GM13976 (cell line): Measurements from ENCODE around the gene TULP1.
"Not testable (repeated sequence)": the region's sequence is repeated elsewhere in the genome, so short reads cannot be mapped to it uniquely, and the experiment has no call there.

Source experiments
- DNase-seq: peaks from one replicate; pipeline ENCODE4 v3.0.0; 2012; ENCODE audit warnings: low spot score
- in situ Hi-C: fragments of 300-500 bp; cut with MboI; formaldehyde crosslinking; loops from one replicate; pipeline ENCODE4 v1.12.0; 2022; ENCODE audit warnings: low sequenced_read_pairs, mixed read lengths, inconsistent platforms; ENCODE audit not compliant: unreplicated experiment
- TF ChIP-seq, protein P1 (sequence below): IDR thresholded peaks from 2 replicates; pipeline ENCODE4 v1.5.1; 2012; ENCODE audit warnings: borderline replicate concordance, mild to moderate bottlenecking; ENCODE audit not compliant: insufficient read depth; ENCODE audit errors: extremely low read depth, missing control alignments, control extremely low read depth

Gene TULP1

GRCh38 chr6:35521235-35521634 is 8.5 kb upstream of the TULP1 start:
- in situ Hi-C loops, result no loop called here
- TF ChIP-seq, protein P1, sequence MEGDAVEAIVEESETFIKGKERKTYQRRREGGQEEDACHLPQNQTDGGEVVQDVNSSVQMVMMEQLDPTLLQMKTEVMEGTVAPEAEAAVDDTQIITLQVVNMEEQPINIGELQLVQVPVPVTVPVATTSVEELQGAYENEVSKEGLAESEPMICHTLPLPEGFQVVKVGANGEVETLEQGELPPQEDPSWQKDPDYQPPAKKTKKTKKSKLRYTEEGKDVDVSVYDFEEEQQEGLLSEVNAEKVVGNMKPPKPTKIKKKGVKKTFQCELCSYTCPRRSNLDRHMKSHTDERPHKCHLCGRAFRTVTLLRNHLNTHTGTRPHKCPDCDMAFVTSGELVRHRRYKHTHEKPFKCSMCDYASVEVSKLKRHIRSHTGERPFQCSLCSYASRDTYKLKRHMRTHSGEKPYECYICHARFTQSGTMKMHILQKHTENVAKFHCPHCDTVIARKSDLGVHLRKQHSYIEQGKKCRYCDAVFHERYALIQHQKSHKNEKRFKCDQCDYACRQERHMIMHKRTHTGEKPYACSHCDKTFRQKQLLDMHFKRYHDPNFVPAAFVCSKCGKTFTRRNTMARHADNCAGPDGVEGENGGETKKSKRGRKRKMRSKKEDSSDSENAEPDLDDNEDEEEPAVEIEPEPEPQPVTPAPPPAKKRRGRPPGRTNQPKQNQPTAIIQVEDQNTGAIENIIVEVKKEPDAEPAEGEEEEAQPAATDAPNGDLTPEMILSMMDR, result no peak
- no peak for DNase-seq

- no peak for DNase-seq
- in situ Hi-C loops, result no loop called here
- TF ChIP-seq, protein P1, result no peak
Observed at GRCh38 chr6:35519313-35520015, 6.8 kb upstream of the TULP1 start.

GRCh38 chr6:35518566-35519312 is 6.0 kb upstream of the TULP1 start:
- in situ Hi-C loops, result no loop called here
- no peak for DNase-seq
- TF ChIP-seq, protein P1, result no peak

GRCh38 chr6:35517978-35518377 is 5.3 kb upstream of the TULP1 start:
- in situ Hi-C loops, DNase-seq: not testable (repeated sequence)

DNA sequence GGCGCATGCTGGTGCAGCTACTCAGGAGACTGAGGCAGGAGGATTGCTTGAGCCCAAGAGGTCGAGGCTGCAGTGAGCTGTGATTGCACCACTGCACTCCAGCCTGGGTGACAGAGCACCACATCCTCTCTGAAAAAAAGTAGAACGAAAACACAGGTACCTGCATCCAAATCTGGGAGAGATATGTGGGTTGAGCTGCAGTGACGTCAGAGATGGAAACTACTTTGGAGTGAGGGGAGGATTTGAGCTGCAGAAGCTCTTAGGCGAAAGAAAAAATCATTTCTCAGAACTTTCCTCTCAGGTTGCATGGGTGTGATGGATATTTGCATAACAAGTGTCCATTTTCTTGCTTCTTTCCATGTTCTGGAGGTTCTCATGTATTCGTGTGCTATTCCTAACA is 4.0 kb upstream of the TULP1 start:
- in situ Hi-C loops, result no loop called here
- no peak for DNase-seq
- TF ChIP-seq, protein P1, result no peak

DNA sequence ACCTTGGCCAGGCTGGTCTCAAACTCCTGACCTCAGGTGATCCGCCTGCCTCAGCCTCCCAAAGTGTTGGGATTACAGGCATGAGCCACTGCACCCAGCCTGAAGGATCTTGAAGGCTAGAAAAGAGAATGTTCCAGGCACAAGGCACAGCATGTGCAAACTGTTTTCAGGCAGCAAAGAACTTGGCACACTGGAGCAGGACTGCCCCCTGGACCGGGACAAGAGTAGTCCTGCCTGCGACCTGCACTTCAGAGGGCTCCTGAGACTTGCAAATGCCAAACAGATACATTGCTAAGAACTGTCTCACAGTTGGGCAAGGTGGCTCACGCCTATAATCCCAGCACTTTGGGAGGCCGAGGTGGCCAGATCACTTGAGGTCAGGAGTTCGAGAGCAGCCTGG is 3.2 kb upstream of the TULP1 start:
- in situ Hi-C loops, DNase-seq: not testable (repeated sequence)

DNA sequence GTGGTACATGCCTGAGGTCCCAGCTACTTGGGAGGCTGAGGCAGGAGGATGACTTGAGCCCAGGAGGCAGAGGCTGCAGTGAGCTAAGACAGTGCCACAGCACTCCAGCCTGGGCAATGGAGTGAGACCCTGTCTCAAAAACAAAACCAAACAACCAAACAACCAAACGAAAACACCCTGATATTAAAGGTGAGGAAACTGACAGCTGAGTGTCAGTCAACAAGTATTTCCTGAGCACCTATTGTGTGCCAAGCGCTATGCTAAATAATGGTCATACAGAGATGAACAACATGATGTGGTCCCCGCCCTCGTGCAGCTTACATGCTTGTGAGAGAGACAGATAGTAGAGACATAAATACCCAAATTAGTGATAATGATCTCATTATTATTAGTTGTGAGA is 1.9 kb upstream of the TULP1 start:
- TF ChIP-seq, protein P1, result no peak
- no peak for DNase-seq
- in situ Hi-C loops, result no loop called here
